ENCODE data around the gene TBCB. TPM values are rescaled to one million over a fixed set of nuclear protein-coding genes. Genes with fewer than 3 reads are reported as not detected.
"Not testable (repeated sequence)": the region's sequence is repeated elsewhere in the genome, so short reads cannot be mapped to it uniquely, and the experiment has no call there.

TBCB gene
- 100 to 1,000 TPM in 1 of 10 donors, 10 to 100 TPM in 9; 64.6 to 101 (median 79.3) TPM for polyA plus RNA-seq (ENCODE audit: insufficient read length in 10 of 10)
- long read RNA-seq, donor 1, transcript TBCB-201 (6 exons, 1,473 nt), result major isoform, 21 of 25 reads
- long read RNA-seq, donor 1, partial matches to known transcripts, result 0 of 25 reads
- long read RNA-seq, donor 1, other reads (novel, unspliced or antisense), result 0 of 25 reads
- long read RNA-seq, donor 2, transcript TBCB-201 (6 exons, 1,473 nt), result major isoform, 16 of 23 reads
- long read RNA-seq, donor 2, partial matches to known transcripts, result 5 of 23 reads
- long read RNA-seq, donor 2, other reads (novel, unspliced or antisense), result 0 of 23 reads
- long read RNA-seq, donor 3, result 0 reads
- long read RNA-seq, donor 4, transcript TBCB-201 (6 exons, 1,473 nt), result major isoform, 28 of 33 reads
- long read RNA-seq, donor 4, partial matches to known transcripts, result 0 of 33 reads
- long read RNA-seq, donor 4, other reads (novel, unspliced or antisense), result 0 of 33 reads
- long read RNA-seq, donor 5, transcript TBCB-201 (6 exons, 1,473 nt), result major isoform, 51 of 66 reads
- long read RNA-seq, donor 5, partial matches to known transcripts, result 6 of 66 reads
- long read RNA-seq, donor 5, other reads (novel, unspliced or antisense), result 0 of 66 reads
- long read RNA-seq, donor 6, transcript TBCB-201 (6 exons, 1,473 nt), result major isoform, 37 of 41 reads
- long read RNA-seq, donor 6, partial matches to known transcripts, result 0 of 41 reads
- long read RNA-seq, donor 6, other reads (novel, unspliced or antisense), result 0 of 41 reads
- long read RNA-seq, donor 7, transcript TBCB-201 (6 exons, 1,473 nt), result major isoform, 27 of 32 reads
- long read RNA-seq, donor 7, partial matches to known transcripts, result 0 of 32 reads
- long read RNA-seq, donor 7, other reads (novel, unspliced or antisense), result 0 of 32 reads
- long read RNA-seq, donor 8, transcript TBCB-201 (6 exons, 1,473 nt), result major isoform, 20 of 27 reads
- long read RNA-seq, donor 8, partial matches to known transcripts, result 0 of 27 reads
- long read RNA-seq, donor 8, other reads (novel, unspliced or antisense), result 0 of 27 reads
- long read RNA-seq, donor 9, partial matches to known transcripts, result 0 of 6 reads
- long read RNA-seq, donor 9, other reads (novel, unspliced or antisense), result 0 of 6 reads

DNA sequence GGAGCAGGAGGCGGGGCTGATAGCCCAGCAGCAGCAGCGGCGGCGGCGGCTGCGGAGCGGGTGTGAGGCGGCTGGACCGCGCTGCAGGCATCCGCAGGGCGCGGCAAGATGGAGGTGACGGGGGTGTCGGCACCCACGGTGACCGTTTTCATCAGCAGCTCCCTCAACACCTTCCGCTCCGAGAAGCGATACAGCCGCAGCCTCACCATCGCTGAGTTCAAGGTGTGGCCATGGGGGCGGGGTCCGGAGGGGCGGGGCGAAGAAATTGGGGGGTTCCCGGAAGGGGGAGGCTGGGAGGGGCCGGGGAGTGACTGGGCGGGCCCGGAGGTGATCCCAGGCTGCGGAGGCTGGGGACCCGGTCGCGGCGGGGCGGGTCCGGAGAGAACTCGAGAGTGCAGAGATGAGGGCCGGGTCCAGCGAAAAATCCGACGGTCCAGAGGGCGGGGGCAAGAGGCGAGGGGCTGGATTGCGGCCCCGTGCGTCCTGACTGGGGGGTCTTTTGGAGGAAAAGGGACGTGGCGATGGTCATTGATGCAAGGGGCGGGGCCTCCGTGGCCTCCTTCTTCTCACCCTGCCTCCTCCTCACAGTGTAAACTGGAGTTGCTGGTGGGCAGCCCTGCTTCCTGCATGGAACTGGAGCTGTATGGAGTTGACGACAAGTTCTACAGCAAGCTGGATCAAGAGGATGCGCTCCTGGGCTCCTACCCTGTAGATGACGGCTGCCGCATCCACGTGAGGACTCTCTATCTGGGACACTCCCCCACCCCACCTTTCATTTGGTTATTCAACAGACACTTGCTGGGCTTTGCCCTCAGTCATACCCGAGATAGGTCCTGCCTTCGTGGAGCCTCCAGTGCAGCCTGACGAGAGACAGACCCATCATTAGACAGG, at the start of gene TBCB:
Gene TBCB, plus strand, starts transcription at position 16 of the 891 bp plus-strand sequence. Its CDS starts 93 bp downstream, at position 109.
- DNase-seq, result peak in 1 of 3 donors; percentile 24

DNA sequence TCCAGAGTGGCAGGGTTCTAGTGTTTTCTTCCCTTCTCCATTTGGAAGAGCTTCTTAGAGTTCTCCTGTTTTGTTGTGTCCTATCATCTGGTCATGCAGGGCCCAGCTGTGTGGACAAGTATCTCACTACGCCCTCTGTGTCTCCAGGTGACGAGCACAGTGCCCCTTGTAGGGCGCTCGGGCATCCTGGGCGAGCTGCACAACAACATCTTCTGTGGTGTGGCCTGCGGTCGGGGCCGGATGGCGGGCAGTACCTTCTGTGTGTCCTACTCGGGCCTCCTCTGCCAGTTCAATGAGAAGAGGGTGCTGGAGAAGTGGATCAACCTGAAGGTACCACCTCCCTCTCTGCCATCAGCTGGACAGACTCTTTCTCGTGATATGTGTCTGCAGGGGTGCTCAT, 47.6 kb upstream of the TBCB start:
- no peak for DNase-seq

GRCh38 chr19:36068810-36069499, 46.3 kb upstream of the TBCB start:
- DNase-seq, result not testable (repeated sequence)

DNA sequence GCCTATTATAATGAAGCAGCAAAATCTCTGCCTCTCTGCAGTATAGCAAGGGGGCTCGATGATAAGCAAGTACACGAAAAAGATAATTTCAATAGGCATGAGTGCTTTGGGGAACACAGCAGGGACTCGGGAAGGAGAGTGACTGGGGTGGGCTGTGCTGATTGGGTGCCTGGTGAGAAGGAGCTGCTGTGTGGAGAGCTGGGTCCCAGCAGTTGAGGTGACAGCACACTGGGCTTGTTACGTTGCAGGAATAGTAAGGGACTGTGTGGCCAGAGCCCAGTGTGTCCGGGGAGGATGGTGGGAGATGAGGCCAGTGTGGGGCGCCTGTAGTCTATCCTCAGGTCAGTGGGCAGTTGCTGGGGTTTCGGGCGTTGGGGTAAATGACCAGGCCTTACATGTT, 43.2 kb upstream of the TBCB start:
- DNase-seq, result no peak

- DNase-seq, result no peak
Observed at GRCh38 chr19:36073121-36073876, 42.0 kb upstream of the TBCB start.

GRCh38 chr19:36079389-36079945, 35.8 kb upstream of the TBCB start:
- DNase-seq, result no peak

DNA sequence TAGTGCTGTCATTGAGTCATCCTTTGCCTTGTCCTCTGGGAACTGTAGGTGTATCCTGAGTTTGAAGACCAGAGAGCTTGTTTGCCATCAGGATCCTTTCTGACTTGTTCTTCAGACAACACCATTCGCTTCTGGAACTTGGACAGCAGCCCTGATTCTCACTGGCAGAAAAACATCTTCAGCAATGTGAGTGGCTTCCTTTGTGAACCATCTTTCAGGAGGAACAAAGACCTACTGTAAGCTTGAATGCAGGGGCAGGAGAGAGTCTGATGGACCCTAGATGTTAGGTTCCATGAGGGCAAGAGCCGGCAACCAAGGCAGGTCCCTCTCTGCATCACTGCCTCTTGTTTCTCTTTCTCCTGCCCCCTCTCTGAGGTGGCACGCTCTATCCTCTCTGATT, 33.9 kb upstream of the TBCB start:
- no peak for DNase-seq

GRCh38 chr19:36081894-36082293, 33.4 kb upstream of the TBCB start:
- DNase-seq, result no peak

DNA sequence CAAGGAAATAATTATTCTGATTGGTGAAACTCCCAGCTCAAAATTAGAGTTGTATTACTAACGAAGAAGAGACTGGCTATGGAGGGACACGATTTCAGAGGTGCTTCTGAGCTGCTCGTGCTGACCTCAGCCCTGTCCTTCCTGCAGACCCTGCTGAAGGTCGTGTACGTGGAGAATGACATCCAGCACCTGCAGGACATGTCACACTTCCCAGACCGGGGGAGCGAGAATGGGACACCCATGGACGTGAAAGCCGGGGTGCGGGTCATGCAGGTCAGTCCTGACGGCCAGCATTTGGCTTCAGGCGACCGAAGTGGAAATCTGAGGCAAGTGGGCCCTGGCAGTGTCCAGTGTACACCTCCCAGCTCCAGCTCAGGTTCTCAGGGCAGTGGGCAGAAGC, 32.4 kb upstream of the TBCB start:
- DNase-seq, result no peak

DNA sequence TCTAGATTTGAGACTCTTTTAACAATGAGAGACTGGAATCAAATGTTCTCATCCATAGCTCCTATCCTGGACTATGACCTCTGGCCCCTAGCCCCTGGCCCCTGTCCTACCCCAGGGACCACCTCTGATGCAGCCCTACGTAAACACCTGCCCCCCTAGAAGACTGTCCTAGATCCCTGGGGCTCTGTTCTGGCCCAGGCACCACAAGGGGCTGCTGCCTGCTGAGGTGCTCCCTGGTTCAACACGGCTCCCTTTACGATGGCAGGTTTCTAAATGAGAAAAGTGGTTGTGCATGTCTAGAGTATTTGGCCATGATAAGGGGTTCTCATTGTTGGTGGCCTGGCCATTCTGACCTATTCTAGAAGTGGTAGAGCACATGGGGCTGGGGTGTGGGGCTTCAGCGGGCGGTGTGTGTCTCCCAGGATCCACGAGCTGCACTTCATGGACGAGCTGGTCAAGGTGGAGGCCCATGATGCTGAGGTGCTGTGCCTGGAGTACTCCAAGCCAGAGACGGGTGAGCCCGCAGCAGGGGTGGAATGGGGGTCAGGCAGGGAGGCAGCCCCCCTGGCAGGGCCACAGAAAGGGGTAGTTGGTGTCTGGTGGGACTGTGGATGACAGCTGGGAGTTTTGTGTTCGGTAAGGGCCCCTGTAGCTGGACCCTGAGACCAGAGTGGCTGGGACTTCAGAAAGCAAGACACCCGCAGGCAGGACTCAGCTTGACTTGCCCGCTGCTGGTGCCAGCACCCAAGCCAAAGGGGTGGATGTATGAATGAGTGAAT, 30.8 kb upstream of the TBCB start:
- no peak for DNase-seq

DNA sequence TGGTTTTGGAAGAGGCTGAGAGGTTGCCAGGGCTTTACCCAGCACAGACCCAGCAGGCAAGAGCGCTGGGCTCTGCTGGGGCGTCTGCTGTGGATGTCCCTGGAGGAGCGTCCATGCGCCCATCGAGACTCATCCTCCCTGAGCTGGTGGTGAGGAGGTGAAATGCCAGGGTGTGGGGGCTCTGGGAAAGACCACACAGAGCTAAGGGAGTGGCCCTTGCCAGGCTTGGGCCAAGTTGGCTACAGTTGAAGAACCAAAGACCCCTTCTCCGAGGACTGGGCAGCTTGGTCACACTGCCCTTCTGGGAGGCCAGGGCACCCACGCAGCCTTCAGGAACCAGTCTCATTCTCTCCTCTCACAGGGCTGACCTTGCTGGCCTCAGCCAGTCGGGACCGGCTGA, 28.9 kb upstream of the TBCB start:
- DNase-seq, result no peak

DNA sequence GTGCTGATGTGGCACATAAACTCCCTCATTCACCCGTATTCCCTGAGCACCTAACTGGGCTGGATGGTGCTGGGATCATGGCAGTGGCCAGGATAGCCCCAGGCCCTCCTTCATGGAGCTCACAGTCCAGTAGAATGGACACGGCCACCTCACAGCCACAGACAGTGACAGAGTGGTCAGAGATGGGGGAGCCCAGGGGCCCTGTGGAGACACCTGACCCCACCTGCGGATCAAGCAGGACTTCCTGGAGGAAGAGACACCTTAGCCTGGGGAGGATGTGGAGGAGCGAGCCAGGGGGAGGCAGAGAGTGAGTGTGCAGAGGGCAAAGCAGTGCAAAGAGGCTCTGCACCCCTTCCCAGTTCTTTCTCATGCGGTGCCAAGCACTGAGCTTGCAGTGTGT, 25.4 kb upstream of the TBCB start:
- DNase-seq, result no peak

DNA sequence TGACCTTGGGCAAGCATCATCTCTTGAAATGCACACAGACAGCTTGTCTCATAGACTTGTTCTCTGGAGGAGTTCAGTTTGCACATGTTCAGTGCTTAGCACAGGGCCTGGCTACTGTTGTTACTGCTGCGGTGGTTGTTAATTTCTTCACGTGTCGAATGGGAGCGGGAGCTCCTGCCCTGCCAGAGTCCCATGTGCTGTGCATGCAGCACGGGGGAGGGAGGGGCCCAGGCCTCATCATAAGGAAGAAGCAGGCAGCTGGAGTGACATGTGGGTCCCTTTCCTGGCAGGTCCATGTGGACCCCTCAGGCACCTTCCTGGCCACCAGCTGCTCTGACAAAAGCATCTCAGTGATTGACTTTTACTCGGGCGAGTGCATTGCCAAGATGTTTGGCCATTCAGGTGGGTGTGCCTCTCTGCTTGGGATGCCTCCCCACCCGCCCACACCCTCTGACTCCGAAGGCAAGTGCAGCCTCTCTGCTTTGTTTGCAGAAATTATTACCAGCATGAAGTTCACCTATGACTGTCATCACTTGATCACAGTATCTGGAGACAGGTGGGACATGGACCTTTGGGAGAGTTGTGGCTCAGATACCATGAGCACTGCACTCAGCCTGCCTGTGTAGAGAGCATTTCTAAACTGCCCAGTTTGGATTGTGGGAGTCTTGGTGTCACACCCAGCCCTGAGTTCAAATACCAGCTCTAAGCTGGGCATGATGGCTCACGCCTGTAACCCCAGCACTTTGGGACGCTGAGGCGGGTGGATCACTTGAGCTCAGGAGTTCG, 24.2 kb upstream of the TBCB start:
- no peak for DNase-seq

DNA sequence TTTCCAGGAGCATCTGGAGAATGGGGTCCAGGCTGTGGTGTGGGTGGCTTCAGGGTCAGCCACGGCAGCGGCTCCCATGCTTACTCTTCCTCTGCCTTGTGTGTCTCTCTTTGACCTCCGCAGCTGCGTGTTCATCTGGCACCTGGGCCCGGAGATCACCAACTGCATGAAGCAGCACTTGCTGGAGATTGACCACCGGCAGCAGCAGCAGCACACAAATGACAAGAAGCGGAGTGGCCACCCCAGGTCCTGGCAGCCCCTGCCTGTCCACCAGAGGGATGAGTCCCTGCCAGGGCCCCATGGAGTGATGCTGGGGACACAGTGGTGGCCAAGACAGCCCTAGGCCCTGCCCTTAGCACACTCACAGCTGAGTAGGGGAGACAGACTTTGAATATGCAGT, 22.7 kb upstream of the TBCB start:
- DNase-seq, result no peak

DNA sequence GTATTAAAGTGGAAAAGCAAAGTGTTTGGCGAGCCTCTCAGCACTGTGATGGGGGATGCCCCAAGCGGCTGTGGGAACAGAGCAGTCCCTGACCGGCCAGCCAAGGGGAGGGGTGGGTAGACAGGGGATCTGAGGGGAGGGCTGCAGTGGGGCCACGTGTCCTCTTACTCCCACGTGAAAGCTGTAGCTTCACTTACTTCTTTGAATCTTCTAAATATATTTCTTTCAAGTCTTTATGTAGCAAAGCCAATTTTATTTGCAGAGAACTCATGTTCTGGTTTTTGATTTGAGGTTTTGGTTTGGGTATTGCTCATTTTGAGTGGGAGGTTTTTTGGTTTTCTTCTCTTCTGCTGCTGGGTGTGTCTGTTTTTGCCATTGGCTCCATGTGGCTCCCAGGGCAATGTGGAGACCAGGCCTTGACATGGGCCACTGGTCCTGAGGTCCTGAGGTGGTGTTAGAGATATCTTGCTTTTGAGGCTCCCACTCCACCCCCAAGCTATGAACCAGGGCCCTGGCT, 22.1 kb upstream of the TBCB start:
- DNase-seq, result no peak

DNA sequence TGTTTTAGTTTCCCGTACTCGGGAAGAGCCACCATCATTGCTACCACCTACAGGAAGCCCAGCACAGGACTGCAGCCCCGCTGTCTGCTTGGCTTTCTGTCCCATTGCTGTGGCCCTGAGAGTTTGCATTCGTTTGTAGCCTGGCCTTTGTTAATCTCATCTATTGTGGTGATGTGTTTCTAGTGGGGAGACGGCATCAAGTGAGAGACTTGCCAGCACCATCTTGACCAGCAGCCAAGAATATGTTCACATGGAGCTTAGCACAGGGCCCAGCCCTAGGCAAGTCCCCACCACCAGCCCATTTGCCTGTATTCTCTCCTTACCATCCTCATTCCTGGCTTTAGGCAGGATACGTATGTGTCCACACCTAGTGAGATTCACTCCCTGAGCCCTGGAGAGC, 21.6 kb upstream of the TBCB start:
- DNase-seq, result no peak

GRCh38 chr19:36097036-36097435, 18.2 kb upstream of the TBCB start:
- DNase-seq, result no peak

Data from muscle of back (tissue), 13 donors.